ENCODE results near the gene NDUFA11.

GRCh38 chr19:5890099-5890498 lies 13.5 kb downstream of the NDUFA11 start:
- no peak for TF ChIP-seq CTCF (IDR thresholded peaks at IDR 0.05; ENCODE audit: insufficient read depth, low read length, poor library complexity, severe bottlenecking)
- no peak for TF ChIP-seq EZH2phosphoT487 (conservative IDR thresholded peaks at IDR 0.05; ENCODE audit: low read length)

All from SU-DHL-6 (cell line).